SIG-M5 treated with dmso at 0.1 percent for 504 hours (cell line): ENCODE results near the gene ITLN1.

Source experiments
- DNase-seq: peaks from one replicate; lab custom pipeline; 2025; ENCODE audit not compliant: unreplicated experiment; lab: John Stamatoyannopoulos, UW

Gene ITLN1

DNA sequence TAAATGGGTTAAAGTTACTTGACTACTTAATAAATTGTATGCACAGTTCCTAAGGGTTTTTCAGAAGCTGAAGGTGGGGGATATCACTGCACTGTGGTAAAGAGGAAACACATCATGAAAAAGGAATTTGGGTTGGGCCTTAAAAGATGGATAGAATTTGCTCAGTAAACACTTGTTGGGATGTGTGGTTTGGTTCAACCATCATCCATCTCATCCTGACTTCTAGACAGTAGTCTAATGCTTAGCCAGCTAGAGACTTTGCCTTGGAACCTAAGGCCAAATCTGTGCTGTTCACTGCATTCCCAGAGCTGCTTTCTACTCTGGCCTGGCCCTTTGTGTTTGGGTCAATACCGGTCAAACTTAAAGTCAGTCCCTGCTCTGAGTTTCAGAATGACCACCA is 58.4 kb downstream of the ITLN1 start:
- no peak for DNase-seq
